HG02571 (cell line): ENCODE results near the gene MRPS11.
"Not testable (repeated sequence)": the region's sequence is repeated elsewhere in the genome, so short reads cannot be mapped to it uniquely, and the experiment has no call there.

Experiments
- ATAC-seq: cut with Tn5 transposase; IDR thresholded peaks from one replicate; pipeline ENCODE4 v1.9.1; 2021; ENCODE audit warnings: mild to moderate bottlenecking, moderate library complexity; ENCODE audit not compliant: unreplicated experiment

The MRPS11 gene

DNA sequence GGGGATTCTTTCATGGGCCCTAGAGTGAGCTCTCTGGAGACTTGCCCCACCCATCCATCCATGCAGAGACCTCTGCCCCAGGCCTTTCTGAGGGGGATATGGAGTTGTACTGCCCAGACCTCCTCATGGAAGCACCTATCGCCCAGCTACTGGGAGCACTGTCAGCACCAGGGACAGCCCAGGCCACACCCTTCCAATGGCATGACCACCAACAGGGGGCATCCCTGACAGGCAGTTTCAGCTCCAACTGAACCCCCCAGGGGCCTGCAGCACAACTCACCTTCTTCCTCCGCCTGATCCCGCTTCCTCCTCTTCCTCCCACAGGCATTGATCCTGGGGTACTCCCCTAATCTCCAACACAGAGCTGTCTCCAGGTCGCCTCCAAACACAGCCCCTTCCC lies 21.8 kb downstream of the MRPS11 start:
- ATAC-seq: no peak

DNA sequence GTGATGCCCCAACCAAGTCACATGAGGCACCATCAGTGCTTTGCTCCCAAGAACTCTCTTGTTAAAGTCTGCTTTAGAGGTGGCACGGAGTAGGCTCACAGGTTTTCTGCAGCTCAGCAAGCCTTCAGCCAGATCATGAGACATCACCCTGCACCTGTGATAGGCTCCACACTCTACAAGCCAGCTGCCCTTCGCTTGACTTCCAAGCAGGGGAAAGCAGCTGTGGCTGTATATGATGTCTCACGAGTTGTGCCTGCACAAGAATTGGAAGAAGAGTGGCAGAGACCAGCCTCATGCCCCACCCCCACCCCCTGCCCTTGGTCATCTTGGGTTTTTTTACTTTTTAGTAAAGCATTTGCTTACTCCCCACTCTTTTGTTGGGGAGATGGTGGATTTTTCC lies 22.5 kb downstream of the MRPS11 start:
- no peak for ATAC-seq

DNA sequence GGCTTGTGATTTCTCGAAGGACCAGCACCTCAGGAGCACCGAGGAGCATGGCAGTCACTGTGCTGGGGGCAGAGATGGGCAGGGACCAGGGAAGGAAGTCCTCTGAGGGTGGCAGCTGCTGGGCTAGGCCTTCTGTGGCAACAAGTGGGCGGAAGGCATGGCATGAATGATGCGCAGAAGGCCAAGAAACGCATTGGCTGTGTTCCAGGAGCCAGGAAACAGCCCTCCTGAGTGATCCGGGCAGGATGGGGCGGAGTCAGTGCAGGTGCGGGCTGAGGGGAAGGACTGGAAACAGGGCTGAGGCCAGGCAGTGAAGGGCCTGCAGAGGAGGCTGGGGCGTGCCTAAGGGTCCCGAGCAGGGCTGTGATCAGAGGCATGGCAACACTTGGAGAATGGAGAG lies 23.6 kb downstream of the MRPS11 start:
- ATAC-seq: no peak

DNA sequence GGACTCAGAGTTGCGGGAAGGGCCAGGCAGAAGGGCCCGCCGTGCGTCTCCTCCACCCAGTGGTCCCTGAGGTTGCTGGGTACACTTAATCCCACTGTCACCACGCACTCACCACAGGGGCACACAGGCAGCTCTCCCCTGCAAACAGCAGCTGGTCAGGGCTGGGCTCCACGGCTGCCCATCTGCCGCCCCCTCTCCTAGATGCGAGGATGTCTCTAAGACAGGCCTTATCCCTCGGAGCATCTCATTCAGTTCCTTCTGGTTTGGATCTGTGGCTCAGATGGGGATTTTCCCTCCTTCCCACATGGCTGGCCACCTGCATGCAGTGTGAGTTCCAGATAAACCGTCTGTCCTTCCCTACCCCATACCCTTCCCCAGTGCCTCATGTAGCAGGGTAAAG lies 26.3 kb downstream of the MRPS11 start:
- ATAC-seq: no peak

DNA sequence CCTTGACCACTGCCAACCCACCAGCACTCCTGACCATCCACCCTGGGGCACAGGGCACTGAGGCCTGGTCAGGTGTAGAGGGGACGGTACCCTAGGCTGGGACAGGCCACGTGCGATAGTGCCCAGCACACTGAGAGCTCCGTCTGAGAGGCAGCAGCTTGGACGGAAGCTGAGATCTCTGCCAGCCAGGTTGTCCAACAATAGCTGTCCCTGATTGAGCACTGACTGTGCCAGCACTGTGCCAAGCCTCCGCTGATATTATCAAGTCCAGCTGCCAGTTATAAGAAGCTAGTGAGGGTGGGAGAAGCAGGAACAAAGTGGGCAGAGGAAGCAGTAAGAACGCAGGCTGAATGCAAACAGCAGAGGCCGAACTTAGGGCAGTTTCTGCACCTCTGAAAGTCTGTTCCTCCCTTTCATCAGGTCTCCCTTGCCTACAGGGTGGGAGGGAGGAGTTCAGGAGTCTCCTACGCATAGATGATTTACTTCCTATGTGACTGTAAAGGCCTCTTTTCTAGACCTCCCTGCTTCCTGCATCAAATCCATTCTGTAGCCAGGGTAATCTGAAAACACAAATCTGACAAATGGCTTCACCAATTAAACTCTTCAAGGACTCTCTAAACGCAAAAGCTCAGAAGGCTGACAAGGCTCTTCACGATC lies 29.7 kb downstream of the MRPS11 start:
- no peak for ATAC-seq

DNA sequence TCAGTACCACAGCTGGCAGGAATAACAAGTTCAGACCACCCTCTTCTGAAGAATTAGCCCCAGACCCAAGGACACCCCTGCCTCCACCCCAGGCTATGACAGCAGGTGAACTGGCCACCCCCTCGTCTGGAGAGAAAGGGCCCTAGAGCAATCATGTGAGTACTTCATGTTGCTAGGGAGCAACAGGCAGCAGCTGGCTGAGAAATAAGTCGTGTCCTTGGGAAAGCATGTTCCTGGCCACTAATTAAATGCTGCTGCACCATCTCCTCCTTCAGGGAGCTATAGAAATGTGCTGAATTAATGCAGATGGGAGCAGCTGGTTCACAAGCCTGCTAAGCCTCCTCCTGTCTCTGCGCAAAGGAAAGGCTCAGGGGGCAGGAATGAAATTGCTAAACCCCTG lies 31.5 kb downstream of the MRPS11 start:
- ATAC-seq: no peak

DNA sequence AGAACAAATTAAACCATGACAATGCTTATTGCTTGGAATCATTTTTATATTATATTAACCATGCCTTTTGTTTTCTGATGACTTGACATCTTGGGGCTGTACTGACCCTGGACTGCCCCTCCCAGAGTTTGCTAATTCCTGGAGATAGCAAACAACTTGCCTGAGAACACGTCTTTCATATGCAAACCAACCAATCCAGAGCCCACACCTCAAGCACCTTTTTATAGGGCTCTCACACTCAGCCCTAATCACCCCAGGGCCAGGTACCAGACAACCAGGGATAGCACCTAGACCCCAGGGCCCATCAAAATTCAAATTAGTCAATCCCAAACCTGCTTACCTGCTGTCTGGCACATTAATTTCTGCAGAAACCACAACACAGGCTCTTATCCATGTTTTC lies 36.9 kb downstream of the MRPS11 start:
- no peak for ATAC-seq

DNA sequence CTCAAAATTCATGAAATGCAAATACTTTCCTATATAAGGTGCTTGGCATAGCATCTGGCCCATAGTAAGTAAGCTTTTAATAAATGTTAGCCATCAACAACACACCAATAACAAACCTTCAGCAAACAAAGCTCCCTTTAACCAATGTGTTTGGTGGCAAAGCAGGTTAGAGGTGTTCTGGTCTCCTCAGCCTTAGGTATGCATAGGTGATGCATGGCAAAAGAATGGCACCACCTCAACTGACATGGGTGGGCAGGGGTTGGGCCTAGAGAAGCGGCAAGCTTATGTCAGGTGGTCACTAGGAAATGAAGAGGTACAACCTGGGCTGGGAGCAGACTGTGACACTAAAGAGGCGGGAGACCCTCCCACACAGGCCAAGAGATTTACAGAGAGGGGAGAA lies 38.2 kb downstream of the MRPS11 start:
- ATAC-seq: no peak

DNA sequence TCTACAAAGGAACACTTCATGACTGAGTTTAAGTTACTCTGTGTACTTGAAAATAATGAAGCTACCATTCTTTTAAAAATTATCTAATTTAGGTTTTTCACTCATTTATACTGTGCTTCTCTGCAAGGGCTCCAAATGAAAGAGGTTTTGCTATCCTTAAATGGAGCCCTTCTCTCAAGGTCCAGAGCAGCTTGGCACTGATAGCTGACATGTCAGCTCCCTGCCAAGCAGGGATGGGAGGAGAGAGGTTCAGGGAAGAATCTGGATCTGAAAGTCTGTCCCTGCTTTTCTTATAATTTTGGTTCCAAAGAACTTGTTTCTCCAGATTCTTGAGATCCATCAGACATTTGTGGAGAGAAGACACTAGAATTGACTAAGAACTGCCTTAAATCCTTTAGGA lies 39.1 kb downstream of the MRPS11 start:
- no peak for ATAC-seq

DNA sequence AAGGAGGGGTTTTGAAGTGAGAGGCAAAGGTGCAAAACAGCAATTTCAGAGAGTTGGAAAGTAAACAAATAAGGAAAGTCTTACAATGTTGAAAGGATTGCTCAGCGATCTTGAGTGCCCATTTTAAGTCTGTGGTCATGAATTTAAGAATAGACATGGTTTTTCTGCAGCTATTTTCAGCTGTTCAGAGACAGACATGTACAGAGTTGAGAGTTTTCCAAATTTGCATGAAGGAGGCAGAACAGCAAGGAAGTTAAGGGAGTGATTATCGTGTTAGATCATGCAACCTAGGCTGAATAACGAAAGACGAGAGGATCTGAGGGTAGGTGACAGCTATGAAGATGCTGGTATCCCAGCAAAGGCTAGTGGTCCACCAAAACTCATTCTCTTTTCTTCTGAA lies 41.8 kb downstream of the MRPS11 start:
- no peak for ATAC-seq

DNA sequence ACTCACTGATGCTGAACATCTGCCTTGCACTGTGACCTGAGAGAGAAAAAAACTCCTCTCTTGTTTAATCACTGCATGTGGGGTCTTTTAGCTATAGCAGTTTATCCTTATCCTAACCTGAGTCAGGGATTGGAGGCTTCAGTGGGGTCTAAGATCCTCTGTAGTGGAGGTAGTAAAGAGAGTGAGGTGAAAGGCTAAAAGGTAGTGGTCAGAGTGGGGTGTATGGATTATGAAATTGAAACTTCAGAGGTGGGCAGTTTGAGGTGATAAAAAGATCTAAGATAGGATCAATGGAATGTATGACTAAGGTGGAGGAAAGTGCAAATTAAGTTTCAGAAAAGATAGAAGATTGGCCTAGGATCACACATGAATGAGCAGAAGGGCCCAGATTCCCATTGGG lies 42.5 kb downstream of the MRPS11 start:
- ATAC-seq: no peak

DNA sequence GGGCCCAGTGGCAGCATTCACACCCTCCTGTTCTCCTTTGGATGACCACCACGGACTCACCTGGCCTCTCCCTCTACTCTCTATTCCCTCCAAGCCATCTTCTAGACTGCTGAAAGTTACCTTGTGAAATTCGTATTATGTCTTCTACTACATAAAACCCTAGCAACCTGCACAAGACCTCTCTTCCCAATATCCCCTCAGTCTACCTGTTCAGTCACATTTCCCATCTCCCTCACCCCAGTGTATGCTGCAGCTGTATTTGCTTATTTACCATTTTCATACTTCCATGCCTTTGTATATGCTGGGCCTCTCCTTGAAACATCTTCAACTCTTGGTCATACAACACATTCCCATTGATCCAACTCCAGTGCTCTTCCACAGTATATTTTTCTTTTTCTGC lies 43.7 kb downstream of the MRPS11 start:
- no peak for ATAC-seq

DNA sequence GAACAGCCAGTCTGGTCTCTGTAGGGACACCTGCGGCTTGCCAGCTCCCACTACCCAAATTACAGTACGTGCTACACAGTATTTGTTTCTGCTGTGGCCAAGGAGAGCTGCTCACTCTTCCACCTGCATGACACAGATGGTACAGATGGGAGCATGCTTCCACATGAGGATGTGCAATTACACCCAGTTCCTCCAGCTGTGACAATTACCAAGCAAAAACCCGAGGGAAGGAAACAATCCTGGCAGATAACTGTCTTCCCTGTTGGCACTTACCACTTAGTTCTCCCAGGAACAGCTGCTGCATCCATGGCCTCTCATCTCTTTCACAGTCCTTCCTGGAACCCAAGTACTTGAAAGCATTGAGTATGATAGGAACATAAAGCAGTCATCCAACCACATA lies 44.6 kb downstream of the MRPS11 start:
- no peak for ATAC-seq

DNA sequence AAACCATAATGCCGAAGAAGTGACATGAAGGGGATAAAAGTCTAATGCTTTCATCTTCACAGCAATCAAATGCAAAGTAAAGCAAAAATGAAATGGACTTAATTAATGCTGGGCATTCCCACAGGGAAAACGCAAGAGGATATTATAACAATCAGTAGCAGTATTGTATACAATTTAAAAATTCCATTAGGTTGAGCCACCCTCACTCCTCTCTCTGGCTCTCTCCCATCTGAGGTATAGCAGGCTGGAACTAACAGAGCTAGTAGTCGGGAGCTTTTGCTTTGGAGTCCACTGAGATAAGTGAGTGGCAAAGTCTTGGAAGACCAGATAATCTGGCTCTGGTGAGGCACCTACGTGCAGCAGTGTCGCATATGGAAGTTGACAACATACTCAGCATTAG lies 45.1 kb downstream of the MRPS11 start:
- ATAC-seq: no peak

DNA sequence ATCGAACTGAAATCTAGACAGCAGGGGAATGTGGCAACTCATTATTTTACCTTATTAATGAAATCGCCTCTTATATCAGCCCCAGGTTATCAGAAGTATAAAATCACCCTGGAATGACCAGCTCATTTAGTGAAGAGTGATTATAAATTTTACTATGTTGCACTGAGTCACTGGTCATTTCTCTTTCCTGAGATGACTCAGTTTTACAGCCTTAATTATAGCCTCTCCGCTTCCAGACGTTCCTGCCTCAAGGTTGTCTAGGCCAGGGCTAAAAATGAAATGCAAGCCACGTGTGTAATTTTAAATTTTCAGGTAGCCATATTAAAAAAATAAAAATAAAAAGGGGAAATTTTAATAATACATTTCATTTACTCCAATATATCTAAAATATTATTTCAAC lies 45.7 kb downstream of the MRPS11 start:
- no peak for ATAC-seq

DNA sequence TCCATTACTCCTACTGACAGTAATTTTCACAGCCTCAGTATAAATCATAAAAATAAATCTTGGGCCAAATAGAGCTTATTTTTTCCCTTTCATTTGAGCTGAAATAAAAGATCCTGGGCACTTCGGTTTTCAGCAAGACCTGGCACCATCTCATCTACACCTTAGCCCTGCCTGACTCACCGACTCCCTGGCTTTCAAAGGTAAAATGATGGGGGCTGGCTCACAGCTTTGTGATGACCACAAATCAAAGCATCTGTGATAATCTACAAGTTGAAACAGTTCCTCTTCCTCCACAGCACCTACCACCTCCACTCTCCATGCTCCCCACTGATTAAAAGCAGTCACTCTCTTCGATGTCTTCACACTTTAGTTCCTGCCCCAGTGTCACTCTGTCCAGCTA lies 51.4 kb downstream of the MRPS11 start:
- ATAC-seq: no peak

DNA sequence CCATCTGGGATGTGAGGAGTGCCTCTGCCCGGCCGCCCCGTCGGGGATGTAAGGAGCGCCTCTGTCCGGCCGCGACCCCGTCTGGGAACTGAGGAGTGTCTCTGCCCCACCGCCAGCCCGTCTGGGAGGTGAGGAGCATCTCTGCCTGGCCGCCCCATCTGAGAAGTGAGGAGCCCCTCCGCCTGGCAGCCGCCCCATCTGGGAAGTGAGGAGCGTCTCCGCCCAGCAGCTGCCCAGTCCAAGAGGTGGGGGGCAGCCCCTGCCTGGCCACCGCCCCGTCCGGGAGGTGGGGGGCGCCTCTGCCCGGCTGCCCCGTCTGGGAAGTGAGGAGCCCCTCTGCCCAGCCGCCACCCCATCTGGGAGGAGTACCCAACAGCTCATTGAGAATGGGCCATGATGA lies 56.6 kb downstream of the MRPS11 start:
- ATAC-seq: not testable (repeated sequence)

DNA sequence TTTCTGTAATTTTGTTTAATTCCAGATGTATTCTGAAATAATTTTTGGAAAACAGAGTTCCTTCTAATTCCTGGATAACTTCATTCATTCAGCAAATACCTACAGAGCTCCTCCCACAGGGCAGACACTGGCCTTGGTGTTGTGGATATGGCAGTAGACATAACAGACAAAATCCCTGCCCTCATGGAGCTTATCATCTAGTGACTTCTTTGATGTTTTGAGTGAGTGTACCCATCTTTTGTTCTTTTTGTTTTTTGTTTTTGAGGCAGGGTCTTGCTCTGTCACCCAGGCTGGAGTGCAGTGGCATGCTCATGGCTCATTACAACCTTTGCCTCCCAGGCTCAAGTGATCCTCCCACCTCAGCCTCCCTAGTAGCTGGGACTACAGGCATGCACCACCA lies 57.9 kb downstream of the MRPS11 start:
- ATAC-seq: no peak

DNA sequence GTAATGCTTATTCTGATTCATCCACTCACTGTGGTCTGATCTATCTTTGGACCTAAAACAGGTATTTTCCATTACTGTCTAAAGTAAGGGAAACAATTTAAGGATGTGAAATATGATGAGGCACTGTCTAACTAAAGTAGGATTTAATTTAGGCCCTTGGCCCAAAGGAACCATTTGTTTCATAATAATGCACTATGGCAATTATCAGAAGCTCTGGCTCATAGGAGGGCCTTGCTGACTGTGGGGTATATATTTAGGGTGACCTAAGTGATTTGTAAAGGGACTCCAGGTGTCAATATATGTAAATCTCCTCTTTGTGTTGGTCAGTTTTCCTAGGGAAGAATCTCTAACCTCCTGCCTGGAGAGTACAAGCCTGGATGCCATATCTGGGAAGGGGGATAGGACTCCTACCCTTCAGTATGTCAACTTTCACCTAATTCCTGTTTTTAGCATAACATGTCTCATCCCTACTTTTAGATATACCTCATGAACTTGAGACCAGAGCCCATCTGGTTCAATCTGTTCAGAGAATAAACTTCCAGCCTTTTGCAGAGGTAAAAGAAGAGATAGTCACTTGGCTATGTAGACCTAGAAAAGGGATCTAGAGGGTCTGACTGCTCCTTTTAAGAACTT lies 58.9 kb downstream of the MRPS11 start:
- no peak for ATAC-seq

DNA sequence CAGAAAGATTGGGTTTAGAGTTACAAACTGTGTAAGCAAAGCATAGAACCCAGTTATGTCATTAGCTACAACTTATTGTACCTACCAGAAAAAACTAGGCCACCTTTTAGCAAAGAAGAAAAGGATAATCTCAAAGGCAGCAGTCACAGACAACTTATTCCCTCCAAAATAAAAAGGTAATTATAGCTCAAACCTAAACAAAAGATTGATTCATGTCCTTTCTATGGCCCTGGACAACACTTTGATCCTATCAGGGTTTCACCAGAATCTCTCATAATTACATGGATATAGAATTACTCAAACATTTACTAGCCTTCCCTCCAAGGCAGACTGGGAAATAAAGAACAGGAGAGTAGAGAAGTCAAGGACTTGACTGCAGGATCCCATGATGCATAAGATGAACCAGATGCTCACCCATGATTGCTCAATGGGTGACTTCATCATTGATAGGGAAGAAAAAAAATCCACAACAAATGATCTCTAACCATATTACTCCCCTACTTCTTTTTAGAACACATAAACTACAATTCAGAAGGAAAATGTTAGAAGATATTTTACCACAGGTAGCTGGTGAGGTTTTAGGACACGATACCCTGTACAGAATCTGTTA lies 61.6 kb downstream of the MRPS11 start:
- ATAC-seq: no peak
